GM12878 (cell line): ENCODE measurements around the gene PPP1R13B.

Experiments used
- CHD4 ChIP-seq: fragments of 200-600 bp; sonication (generic); IDR thresholded peaks from 2 replicates; pipeline ENCODE4 v1.6.1; 2016; ENCODE audit warnings: mild to moderate bottlenecking
- TF ChIP-seq, protein P1 (sequence below), 3 experiments: IDR thresholded peaks in 2 of 3; conservative IDR thresholded peaks in 1 of 3; 2 replicates each; pipeline ENCODE4 v1.5.1; 2011; ENCODE audit warnings: low read depth in 3 of 3, low read length in 3 of 3, mild to moderate bottlenecking in 3 of 3, control low read depth in 2 of 3, moderate library complexity in 2 of 3, inconsistent platforms in 1 of 3, mixed read lengths in 1 of 3; ENCODE audit not compliant: control insufficient read depth in 2 of 3, insufficient read depth in 1 of 3; ENCODE audit errors: extremely low read depth in 1 of 3

DNA sequence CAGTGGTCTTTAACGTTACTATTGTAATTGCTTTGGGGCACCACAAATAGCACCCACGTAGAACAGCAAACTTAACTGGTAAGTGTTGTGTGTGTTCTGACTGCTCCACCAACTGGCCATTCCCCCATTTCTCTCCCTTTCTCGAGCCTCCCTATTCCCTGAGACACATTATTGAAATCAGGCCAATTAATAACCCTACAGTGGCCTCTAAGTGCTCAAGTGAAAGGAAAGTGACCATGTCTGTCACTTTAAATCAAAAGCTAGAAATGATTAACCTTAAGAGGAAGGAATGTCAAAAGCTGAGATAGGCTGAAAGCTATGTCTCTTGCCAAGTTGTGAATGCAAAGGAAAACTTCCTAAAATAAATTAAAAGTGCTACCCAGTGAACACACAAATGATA, 22.3 kb downstream of the PPP1R13B start:
- TF ChIP-seq CHD4, result no peak
- TF ChIP-seq, protein P1, sequence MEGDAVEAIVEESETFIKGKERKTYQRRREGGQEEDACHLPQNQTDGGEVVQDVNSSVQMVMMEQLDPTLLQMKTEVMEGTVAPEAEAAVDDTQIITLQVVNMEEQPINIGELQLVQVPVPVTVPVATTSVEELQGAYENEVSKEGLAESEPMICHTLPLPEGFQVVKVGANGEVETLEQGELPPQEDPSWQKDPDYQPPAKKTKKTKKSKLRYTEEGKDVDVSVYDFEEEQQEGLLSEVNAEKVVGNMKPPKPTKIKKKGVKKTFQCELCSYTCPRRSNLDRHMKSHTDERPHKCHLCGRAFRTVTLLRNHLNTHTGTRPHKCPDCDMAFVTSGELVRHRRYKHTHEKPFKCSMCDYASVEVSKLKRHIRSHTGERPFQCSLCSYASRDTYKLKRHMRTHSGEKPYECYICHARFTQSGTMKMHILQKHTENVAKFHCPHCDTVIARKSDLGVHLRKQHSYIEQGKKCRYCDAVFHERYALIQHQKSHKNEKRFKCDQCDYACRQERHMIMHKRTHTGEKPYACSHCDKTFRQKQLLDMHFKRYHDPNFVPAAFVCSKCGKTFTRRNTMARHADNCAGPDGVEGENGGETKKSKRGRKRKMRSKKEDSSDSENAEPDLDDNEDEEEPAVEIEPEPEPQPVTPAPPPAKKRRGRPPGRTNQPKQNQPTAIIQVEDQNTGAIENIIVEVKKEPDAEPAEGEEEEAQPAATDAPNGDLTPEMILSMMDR (IDR thresholded peaks at IDR 0.05 in 2 of 3, conservative IDR thresholded peaks at IDR 0.05 in 1 of 3; ENCODE audit: control insufficient read depth in 2 of 3, extremely low read depth in 1 of 3, insufficient read depth in 1 of 3, low read depth in 3 of 3, low read length in 3 of 3), result no peak
